Activated CD8-positive, alpha-beta memory T cell treated with anti-CD3 and anti-CD28 coated beads for 48 hours (primary cell): ENCODE results near the gene SHROOM3.

ENCODE experiments used
- DNase-seq, 3 experiments: peaks; one replicate each; pipeline ENCODE4 v3.0.0-alpha.2; 2020; ENCODE audit warnings: low read depth in 2 of 3, low spot score in 2 of 3

The SHROOM3 gene

GRCh38 chr4:76764251-76764650 is 329.2 kb downstream of the SHROOM3 start:
- no peak for DNase-seq

GRCh38 chr4:76765473-76766183 is 330.6 kb downstream of the SHROOM3 start:
- no peak for DNase-seq

GRCh38 chr4:76767983-76768382 is 333.0 kb downstream of the SHROOM3 start:
- DNase-seq: no peak

GRCh38 chr4:76772498-76773106 is 337.6 kb downstream of the SHROOM3 start:
- no peak for DNase-seq

GRCh38 chr4:76773766-76774165 is 338.7 kb downstream of the SHROOM3 start:
- no peak for DNase-seq

- no peak for DNase-seq
Observed at GRCh38 chr4:76779740-76780459, 344.9 kb downstream of the SHROOM3 start.

GRCh38 chr4:76780781-76781697 is 346.0 kb downstream of the SHROOM3 start:
- DNase-seq: no peak

- no peak for DNase-seq
Observed at GRCh38 chr4:76781698-76782595, 346.9 kb downstream of the SHROOM3 start.

GRCh38 chr4:76782837-76783236 is 347.8 kb downstream of the SHROOM3 start:
- no peak for DNase-seq

- no peak for DNase-seq
Observed at GRCh38 chr4:76783836-76784235, 348.8 kb downstream of the SHROOM3 start.

- no peak for DNase-seq
Observed at GRCh38 chr4:76784237-76784636, 349.2 kb downstream of the SHROOM3 start.

- DNase-seq: no peak
Observed at GRCh38 chr4:76787898-76788297, 352.9 kb downstream of the SHROOM3 start.

- DNase-seq: no peak
Observed at GRCh38 chr4:76790377-76790776, 355.3 kb downstream of the SHROOM3 start.

GRCh38 chr4:76791479-76791878 is 356.4 kb downstream of the SHROOM3 start:
- no peak for DNase-seq

- DNase-seq: no peak
Observed at GRCh38 chr4:76792418-76792817, 357.4 kb downstream of the SHROOM3 start.

GRCh38 chr4:76795243-76795642 is 360.2 kb downstream of the SHROOM3 start:
- DNase-seq: no peak

- no peak for DNase-seq
Observed at GRCh38 chr4:76799140-76799539, 364.1 kb downstream of the SHROOM3 start.

- no peak for DNase-seq
Observed at GRCh38 chr4:76799718-76800117, 364.7 kb downstream of the SHROOM3 start.

GRCh38 chr4:76800902-76801301 is 365.9 kb downstream of the SHROOM3 start:
- no peak for DNase-seq

- no peak for DNase-seq
Observed at GRCh38 chr4:76801621-76802235, 366.7 kb downstream of the SHROOM3 start.
